Measurements from ENCODE around the gene AMELX. TPM values are rescaled to one million over a fixed set of nuclear protein-coding genes. Genes with fewer than 3 reads are reported as not detected.

Gene AMELX
- total RNA-seq, 1 donor from 2014 or later, result not detected

GRCh38 chrX:11272863-11273262 is 20.4 kb upstream of the AMELX start:
- no peak for DNase-seq (ENCODE audit: low read depth)
- TF ChIP-seq, protein P1, sequence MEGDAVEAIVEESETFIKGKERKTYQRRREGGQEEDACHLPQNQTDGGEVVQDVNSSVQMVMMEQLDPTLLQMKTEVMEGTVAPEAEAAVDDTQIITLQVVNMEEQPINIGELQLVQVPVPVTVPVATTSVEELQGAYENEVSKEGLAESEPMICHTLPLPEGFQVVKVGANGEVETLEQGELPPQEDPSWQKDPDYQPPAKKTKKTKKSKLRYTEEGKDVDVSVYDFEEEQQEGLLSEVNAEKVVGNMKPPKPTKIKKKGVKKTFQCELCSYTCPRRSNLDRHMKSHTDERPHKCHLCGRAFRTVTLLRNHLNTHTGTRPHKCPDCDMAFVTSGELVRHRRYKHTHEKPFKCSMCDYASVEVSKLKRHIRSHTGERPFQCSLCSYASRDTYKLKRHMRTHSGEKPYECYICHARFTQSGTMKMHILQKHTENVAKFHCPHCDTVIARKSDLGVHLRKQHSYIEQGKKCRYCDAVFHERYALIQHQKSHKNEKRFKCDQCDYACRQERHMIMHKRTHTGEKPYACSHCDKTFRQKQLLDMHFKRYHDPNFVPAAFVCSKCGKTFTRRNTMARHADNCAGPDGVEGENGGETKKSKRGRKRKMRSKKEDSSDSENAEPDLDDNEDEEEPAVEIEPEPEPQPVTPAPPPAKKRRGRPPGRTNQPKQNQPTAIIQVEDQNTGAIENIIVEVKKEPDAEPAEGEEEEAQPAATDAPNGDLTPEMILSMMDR (conservative IDR thresholded peaks at IDR 0.05; ENCODE audit: low read depth, low read length), result no peak
- H3K4me3 ChIP-seq (ENCODE audit: low read depth, low read length), result no peak overlapping the region

DNA sequence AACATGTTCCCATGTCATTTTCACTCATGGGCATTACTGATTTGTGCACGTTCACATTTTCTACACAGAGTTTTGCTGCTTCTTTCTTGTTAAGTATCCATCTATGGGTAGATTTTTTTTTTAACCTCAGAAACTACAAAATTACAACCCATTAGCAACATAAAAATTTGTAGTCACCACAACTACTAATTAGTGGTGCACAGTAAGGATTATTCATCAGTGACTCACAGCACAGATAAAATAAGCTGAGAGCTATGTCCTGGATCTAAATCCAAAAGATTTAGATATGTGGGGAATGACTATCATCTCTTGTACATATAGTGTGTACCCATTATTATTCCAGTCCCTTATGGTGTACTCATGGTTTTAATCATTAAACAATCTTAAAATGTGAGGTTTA is 19.7 kb upstream of the AMELX start:
- no peak for DNase-seq (ENCODE audit: low read depth)
- TF ChIP-seq, protein P1 (conservative IDR thresholded peaks at IDR 0.05; ENCODE audit: low read depth, low read length), result no peak
- no peak overlapping the region for H3K4me3 ChIP-seq (ENCODE audit: low read depth, low read length)

DNA sequence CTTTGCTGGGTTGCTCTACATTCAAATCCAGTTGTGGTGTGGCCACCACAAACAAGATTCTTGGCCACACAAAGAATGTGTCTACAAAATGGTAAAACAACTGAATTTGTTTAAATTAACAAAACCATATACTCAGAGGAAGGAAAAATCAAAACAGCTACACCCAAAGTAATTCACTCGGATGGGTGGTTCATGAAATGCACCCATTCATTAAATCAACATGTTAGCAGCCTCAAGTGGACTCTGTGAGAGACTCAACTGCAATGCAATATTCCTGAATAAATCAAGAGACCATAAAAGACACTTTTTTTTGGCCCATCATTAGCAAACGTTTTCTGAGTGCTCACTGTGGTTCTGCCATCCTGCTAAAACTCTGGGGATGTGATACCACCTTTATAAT is 11.2 kb upstream of the AMELX start:
- TF ChIP-seq, protein P1 (conservative IDR thresholded peaks at IDR 0.05; ENCODE audit: low read depth, low read length), result no peak
- H3K4me3 ChIP-seq (ENCODE audit: low read depth, low read length), result no peak overlapping the region
- no peak for DNase-seq (ENCODE audit: low read depth)

DNA sequence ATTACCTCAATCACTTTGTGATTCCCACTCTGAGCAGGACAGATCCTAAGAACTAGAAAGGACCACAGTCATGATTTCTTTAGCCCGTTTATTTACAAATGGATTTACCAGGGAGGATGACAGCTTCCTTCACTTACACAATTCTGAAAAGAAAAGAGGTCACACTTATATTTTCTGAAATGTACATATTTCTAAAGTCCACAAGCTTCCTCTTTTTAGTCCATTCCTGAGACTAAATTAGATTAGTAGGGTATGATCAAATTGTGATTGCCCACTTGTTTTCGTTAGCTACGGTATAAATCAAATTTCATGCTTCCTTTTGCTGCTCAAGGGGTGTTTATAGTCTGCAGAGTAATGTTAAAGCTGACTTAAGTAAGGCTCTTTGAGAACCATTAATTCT is 7.6 kb upstream of the AMELX start:
- no peak for DNase-seq (ENCODE audit: low read depth)
- H3K4me3 ChIP-seq (ENCODE audit: low read depth, low read length), result no peak overlapping the region
- TF ChIP-seq, protein P1 (conservative IDR thresholded peaks at IDR 0.05; ENCODE audit: low read depth, low read length), result no peak

DNA sequence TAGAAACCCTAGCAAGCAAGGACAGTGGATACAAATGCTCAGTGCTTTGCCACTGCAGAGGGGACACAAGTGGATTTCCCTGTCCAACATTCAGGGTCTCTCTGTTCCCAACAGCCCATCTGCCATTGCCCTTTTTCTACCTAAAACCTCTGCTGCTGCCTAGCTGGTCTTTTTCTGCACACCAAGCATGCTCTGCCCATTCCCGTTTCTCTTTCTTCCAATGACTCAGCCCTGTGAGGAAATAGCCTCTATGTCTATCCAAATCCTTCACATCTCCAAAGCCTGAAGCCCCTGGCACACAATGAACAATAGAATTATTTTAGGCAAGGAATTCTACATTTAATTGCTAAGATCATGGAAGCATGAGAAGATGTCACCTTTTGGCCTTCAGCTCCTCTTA is 5.7 kb upstream of the AMELX start:
- DNase-seq (ENCODE audit: low read depth), result no peak
- H3K4me3 ChIP-seq (ENCODE audit: low read depth, low read length), result no peak overlapping the region
- TF ChIP-seq, protein P1 (conservative IDR thresholded peaks at IDR 0.05; ENCODE audit: low read depth, low read length), result no peak

- DNase-seq (ENCODE audit: low read depth), result no peak
- no peak overlapping the region for H3K4me3 ChIP-seq (ENCODE audit: low read depth, low read length)
- TF ChIP-seq, protein P1 (conservative IDR thresholded peaks at IDR 0.05; ENCODE audit: low read depth, low read length), result no peak
These were observed 2.7 kb upstream of the AMELX start for GRCh38 chrX:11290416-11291102.

DNA sequence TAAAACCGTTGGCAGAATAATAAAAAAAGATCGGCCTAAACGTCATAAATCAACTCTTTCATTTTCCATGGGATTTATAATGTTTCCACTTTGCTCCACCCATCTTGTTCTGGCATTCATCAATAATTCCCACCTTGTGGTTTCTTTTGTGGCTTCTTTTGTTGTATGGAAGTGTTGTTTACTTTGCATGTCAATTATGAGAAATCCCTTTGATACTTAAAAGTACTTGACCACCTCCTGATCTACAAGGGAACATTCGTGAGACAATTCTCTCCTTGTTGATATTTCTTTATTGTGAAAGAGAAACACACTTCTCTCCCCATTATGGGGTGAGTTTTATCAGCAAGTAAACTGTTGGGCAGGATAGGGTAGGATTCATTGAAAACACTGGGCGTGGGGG is 2.8 kb downstream of the AMELX start:
- TF ChIP-seq, protein P1 (conservative IDR thresholded peaks at IDR 0.05; ENCODE audit: low read depth, low read length), result no peak
- DNase-seq (ENCODE audit: low read depth), result no peak
- no peak overlapping the region for H3K4me3 ChIP-seq (ENCODE audit: low read depth, low read length)
